Measurements from ENCODE around the gene CCL4. TPM values are rescaled to one million over a fixed set of nuclear protein-coding genes. Genes with fewer than 3 reads are reported as not detected.
"Not testable (repeated sequence)": the region's sequence is repeated elsewhere in the genome, so short reads cannot be mapped to it uniquely, and the experiment has no call there.

The CCL4 gene
- total RNA-seq, 2 donors from 2014 or later: not detected

- DNase-seq: no peak
- TF ChIP-seq, protein P1, sequence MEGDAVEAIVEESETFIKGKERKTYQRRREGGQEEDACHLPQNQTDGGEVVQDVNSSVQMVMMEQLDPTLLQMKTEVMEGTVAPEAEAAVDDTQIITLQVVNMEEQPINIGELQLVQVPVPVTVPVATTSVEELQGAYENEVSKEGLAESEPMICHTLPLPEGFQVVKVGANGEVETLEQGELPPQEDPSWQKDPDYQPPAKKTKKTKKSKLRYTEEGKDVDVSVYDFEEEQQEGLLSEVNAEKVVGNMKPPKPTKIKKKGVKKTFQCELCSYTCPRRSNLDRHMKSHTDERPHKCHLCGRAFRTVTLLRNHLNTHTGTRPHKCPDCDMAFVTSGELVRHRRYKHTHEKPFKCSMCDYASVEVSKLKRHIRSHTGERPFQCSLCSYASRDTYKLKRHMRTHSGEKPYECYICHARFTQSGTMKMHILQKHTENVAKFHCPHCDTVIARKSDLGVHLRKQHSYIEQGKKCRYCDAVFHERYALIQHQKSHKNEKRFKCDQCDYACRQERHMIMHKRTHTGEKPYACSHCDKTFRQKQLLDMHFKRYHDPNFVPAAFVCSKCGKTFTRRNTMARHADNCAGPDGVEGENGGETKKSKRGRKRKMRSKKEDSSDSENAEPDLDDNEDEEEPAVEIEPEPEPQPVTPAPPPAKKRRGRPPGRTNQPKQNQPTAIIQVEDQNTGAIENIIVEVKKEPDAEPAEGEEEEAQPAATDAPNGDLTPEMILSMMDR (conservative IDR thresholded peaks at IDR 0.05): no peak
- Histone ChIP-seq H3K4me3 (ENCODE audit: low read length) (no peak overlapping the region), H3K27me3 (ENCODE audit: control insufficient read depth, insufficient read depth, low read length, poor library complexity, severe bottlenecking) (no peaks in the 10 kb centered on the region), H3K4me1 (ENCODE audit: control insufficient read depth, insufficient read depth, low read length) (no peaks in the 10 kb centered on the region), H3K27ac (ENCODE audit: low read depth, low read length) (no peak overlapping the region), H3K36me3 (ENCODE audit: control insufficient read depth, insufficient read depth, low read length) (no peaks in the 10 kb centered on the region), H3K9ac (ENCODE audit: extremely low read depth, low read length, poor library complexity, severe bottlenecking) (no peak overlapping the region), H3K9me3 (ENCODE audit: control insufficient read depth, low read length) (no peaks in the 10 kb centered on the region)
- Mint-ChIP-seq H3K4me1 (peaks cover 7% of the 10 kb centered on the region), H3K27me3 (ENCODE audit: insufficient read depth) (peaks cover 9% of the 10 kb centered on the region), H3K27ac (no peak overlapping the region), H3K9me3 (no peaks in the 10 kb centered on the region), H3K4me3 (no peak overlapping the region), H3K36me3 (ENCODE audit: low read depth) (no peaks in the 10 kb centered on the region)
- WGBS, 2 experiments (ENCODE audit: insufficient coverage in 1 of 2, insufficient read length in 1 of 2): 85 to 88% methylated on average over 1 of the region's 1 CpG
These were observed 17.9 kb upstream of the CCL4 start for GRCh38 chr17:36085765-36086164.

DNA sequence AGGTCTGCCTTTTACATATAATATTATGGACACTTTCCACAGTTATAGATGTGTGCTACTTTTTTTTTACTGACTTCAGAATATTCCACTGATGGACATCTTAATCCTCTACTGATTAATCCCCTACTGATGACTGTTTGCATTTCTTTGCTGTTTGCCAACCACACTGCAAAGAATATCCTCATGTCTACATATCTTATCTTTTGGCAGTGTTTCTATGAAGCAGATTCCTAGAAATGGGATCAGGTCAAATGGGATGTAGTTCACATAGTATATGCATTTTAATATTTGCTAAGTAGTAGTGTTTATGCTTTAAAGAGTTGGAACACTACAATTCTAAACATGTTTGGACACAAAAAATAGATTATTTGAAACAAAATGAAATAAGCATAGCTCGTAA lies 16.8 kb upstream of the CCL4 start:
- Mint-ChIP-seq H3K4me3 (no peak overlapping the region), H3K36me3 (ENCODE audit: low read depth) (no peaks in the 10 kb centered on the region), H3K27me3 (ENCODE audit: insufficient read depth) (peaks cover 9% of the 10 kb centered on the region), H3K4me1 (peaks cover 7% of the 10 kb centered on the region), H3K9me3 (no peaks in the 10 kb centered on the region), H3K27ac (no peak overlapping the region)
- no peaks in the 10 kb centered on the region for H3K4me1 ChIP-seq (ENCODE audit: control insufficient read depth, insufficient read depth, low read length)
- DNase-seq: no peak
- H3K9ac ChIP-seq (ENCODE audit: extremely low read depth, low read length, poor library complexity, severe bottlenecking): no peak overlapping the region
- H3K27me3 ChIP-seq (ENCODE audit: control insufficient read depth, insufficient read depth, low read length, poor library complexity, severe bottlenecking): no peaks in the 10 kb centered on the region
- no peaks in the 10 kb centered on the region for H3K36me3 ChIP-seq (ENCODE audit: control insufficient read depth, insufficient read depth, low read length)
- WGBS, 2 experiments (ENCODE audit: insufficient coverage in 1 of 2, insufficient read length in 1 of 2): 80 to 100% methylated on average over 1 of the region's 1 CpG
- TF ChIP-seq, protein P1 (conservative IDR thresholded peaks at IDR 0.05): no peak
- no peak overlapping the region for H3K27ac ChIP-seq (ENCODE audit: low read depth, low read length)
- no peak overlapping the region for H3K4me3 ChIP-seq (ENCODE audit: low read length)
- H3K9me3 ChIP-seq (ENCODE audit: control insufficient read depth, low read length): no peaks in the 10 kb centered on the region

- not testable (repeated sequence) for H3K4me3 Mint-ChIP-seq; H3K36me3 ChIP-seq (ENCODE audit: control insufficient read depth, insufficient read depth, low read length); H3K4me1 Mint-ChIP-seq; H3K36me3 Mint-ChIP-seq (ENCODE audit: low read depth); H3K4me1 ChIP-seq (ENCODE audit: control insufficient read depth, insufficient read depth, low read length); H3K27ac Mint-ChIP-seq; H3K9ac ChIP-seq (ENCODE audit: extremely low read depth, low read length, poor library complexity, severe bottlenecking); H3K27me3 Mint-ChIP-seq (ENCODE audit: insufficient read depth); H3K27me3 ChIP-seq (ENCODE audit: control insufficient read depth, insufficient read depth, low read length, poor library complexity, severe bottlenecking); H3K27ac ChIP-seq (ENCODE audit: low read depth, low read length); H3K4me3 ChIP-seq (ENCODE audit: low read length); DNase-seq; H3K9me3 ChIP-seq (ENCODE audit: control insufficient read depth, low read length); H3K9me3 Mint-ChIP-seq
- no CpG with 5 or more reads among the region's 3 CpGs for WGBS, 2 experiments (ENCODE audit: insufficient coverage in 1 of 2, insufficient read length in 1 of 2)
These were observed 16.2 kb upstream of the CCL4 start for GRCh38 chr17:36087471-36087870.

DNA sequence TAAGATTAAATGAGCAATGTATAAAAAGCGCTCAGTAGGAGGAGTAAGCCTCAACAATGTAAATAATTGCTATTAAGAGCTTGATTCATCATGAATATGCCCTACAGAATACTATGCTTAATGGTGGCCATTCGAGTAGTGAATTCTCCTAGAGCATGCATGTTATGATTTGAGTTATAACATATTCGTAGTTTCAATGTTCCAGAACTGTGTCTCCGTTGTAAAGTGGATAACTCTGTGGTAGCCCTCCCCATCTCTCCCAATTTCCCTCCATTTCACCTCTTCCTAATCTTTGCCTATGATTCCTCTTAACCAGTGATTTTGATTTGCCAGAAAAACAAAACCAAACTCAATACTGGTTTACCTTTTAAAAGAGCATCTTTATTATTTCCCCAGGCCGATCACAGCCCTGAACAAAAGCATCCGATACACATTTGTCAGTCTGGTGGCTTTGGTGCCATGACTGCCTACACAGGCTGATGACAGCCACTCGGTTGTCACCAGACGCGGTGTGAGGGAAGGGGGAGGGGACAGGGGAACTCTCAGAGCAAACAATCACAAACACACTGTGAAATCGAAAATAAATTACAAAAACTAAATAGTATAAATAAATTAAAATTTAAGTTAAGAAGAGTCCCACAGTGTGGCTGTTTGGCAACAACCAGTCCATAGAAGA lies 15.6 kb upstream of the CCL4 start:
- not testable (repeated sequence) for H3K36me3 Mint-ChIP-seq (ENCODE audit: low read depth); H3K4me3 Mint-ChIP-seq; H3K27ac Mint-ChIP-seq; H3K4me1 Mint-ChIP-seq; H3K9ac ChIP-seq (ENCODE audit: extremely low read depth, low read length, poor library complexity, severe bottlenecking); H3K27ac ChIP-seq (ENCODE audit: low read depth, low read length); H3K27me3 Mint-ChIP-seq (ENCODE audit: insufficient read depth); H3K36me3 ChIP-seq (ENCODE audit: control insufficient read depth, insufficient read depth, low read length); H3K27me3 ChIP-seq (ENCODE audit: control insufficient read depth, insufficient read depth, low read length, poor library complexity, severe bottlenecking); H3K9me3 ChIP-seq (ENCODE audit: control insufficient read depth, low read length); H3K9me3 Mint-ChIP-seq; H3K4me3 ChIP-seq (ENCODE audit: low read length); H3K4me1 ChIP-seq (ENCODE audit: control insufficient read depth, insufficient read depth, low read length); DNase-seq
- 94 to 96% methylated on average over 3 to 5 of the region's 10 CpGs for WGBS, 2 experiments (ENCODE audit: insufficient coverage in 1 of 2, insufficient read length in 1 of 2)
